Suppressor macrophage (primary cell): Measurements from ENCODE around the gene LY6G5C.
A peak's percentile ranks its signal among the peaks of the same experiment; 100 is the strongest.

Experiments used
- DNase-seq, 4 experiments: peaks; one replicate each; pipeline ENCODE4 v3.0.0-alpha.2; 2020 to 2022

Gene LY6G5C

GRCh38 chr6:31639449-31639861 lies 41.4 kb downstream of the LY6G5C start:
- DNase-seq: peak in 2 of 4 experiments; percentile 13 to 33

GRCh38 chr6:31639043-31639442 lies 41.8 kb downstream of the LY6G5C start:
- DNase-seq: no peak

- no peak for DNase-seq
Measured at GRCh38 chr6:31636698-31637596, 43.9 kb downstream of the LY6G5C start.

- no peak for DNase-seq
Measured at GRCh38 chr6:31634969-31635575, 45.8 kb downstream of the LY6G5C start.

- no peak for DNase-seq
Measured at GRCh38 chr6:31634131-31634530, 46.7 kb downstream of the LY6G5C start.

- no peak for DNase-seq
Measured at GRCh38 chr6:31633447-31633846, 47.4 kb downstream of the LY6G5C start.

GRCh38 chr6:31632279-31632946 lies 48.5 kb downstream of the LY6G5C start:
- DNase-seq: no peak

- DNase-seq: no peak
Measured at GRCh38 chr6:31631681-31632278, 49.1 kb downstream of the LY6G5C start.

- DNase-seq: no peak
Measured at GRCh38 chr6:31631209-31631608, 49.7 kb downstream of the LY6G5C start.

- no peak for DNase-seq
Measured at GRCh38 chr6:31630177-31630934, 50.5 kb downstream of the LY6G5C start.

- no peak for DNase-seq
Measured at GRCh38 chr6:31629014-31629413, 51.9 kb downstream of the LY6G5C start.

GRCh38 chr6:31627690-31628287 lies 53.1 kb downstream of the LY6G5C start:
- no peak for DNase-seq

- no peak for DNase-seq
Measured at GRCh38 chr6:31626952-31627351, 53.9 kb downstream of the LY6G5C start.
